GM23338 (cell line): ENCODE data around the gene NTN3.

Source experiments
- CREB1 ChIP-seq: fragments of 250-450 bp; sonication (Bioruptor Pico); IDR thresholded peaks from 2 replicates; pipeline ENCODE4 v1.5.0; 2020; ENCODE audit warnings: low read depth, mild to moderate bottlenecking, moderate library complexity
- CTCF ChIP-seq, 2 experiments: fragments of 200-600 bp in 1 of 2; sonication (generic) in 1 of 2; conservative IDR thresholded peaks; 2 replicates each; pipeline versions ENCODE4 v1.5.1 to v1.6.1; 2016 to 2017; ENCODE audit warnings: antibody characterized with exemption in 2 of 2, low read depth in 2 of 2, mild to moderate bottlenecking in 2 of 2, moderate library complexity in 1 of 2
- ETS1 ChIP-seq: IDR thresholded peaks from 2 replicates; pipeline ENCODE4 v1.6.1; 2016; ENCODE audit warnings: antibody characterized with exemption
- EZH2 ChIP-seq: fragments of 200-600 bp; sonication (generic); IDR thresholded peaks from one replicate; pipeline ENCODE4 v1.8.0; 2017; ENCODE audit warnings: antibody characterized with exemption, mild to moderate bottlenecking, low read depth; ENCODE audit not compliant: unreplicated experiment
- EZH2phosphoT487 ChIP-seq: fragments of 200-600 bp; sonication (generic); IDR thresholded peaks from one replicate; pipeline ENCODE4 v1.8.1; 2018; ENCODE audit warnings: antibody characterized with exemption; ENCODE audit not compliant: unreplicated experiment
- JUNB ChIP-seq: IDR thresholded peaks from one replicate; pipeline ENCODE4 v1.6.1; 2016; ENCODE audit warnings: antibody characterized with exemption; ENCODE audit not compliant: unreplicated experiment
- POLR2AphosphoS5 ChIP-seq: IDR thresholded peaks from 2 replicates; pipeline ENCODE4 v1.6.1; 2016; ENCODE audit warnings: antibody characterized with exemption, low read depth
- REST ChIP-seq: IDR thresholded peaks from one replicate; pipeline ENCODE4 v1.6.1; 2018; ENCODE audit warnings: antibody characterized with exemption; ENCODE audit not compliant: unreplicated experiment
- STAT1 ChIP-seq: IDR thresholded peaks from one replicate; pipeline ENCODE4 v1.6.1; 2016; ENCODE audit warnings: antibody characterized with exemption; ENCODE audit not compliant: unreplicated experiment

- TF ChIP-seq CTCF (conservative IDR thresholded peaks at IDR 0.05; ENCODE audit: low read depth in 2 of 2): no peak
- TF ChIP-seq REST: no peak
- no peak for TF ChIP-seq EZH2
- no peak for TF ChIP-seq JUNB
- TF ChIP-seq POLR2AphosphoS5: no peak
- no peak for TF ChIP-seq EZH2phosphoT487
- TF ChIP-seq CREB1: no peak
- no peak for TF ChIP-seq ETS1
- TF ChIP-seq STAT1: no peak
Observed at GRCh38 chr16:2427526-2427925, 43.6 kb upstream of the NTN3 start.
